ENCODE data around the gene THOP1.
"Not testable (repeated sequence)": the region's sequence is repeated elsewhere in the genome, so short reads cannot be mapped to it uniquely, and the experiment has no call there.

Gene THOP1

DNA sequence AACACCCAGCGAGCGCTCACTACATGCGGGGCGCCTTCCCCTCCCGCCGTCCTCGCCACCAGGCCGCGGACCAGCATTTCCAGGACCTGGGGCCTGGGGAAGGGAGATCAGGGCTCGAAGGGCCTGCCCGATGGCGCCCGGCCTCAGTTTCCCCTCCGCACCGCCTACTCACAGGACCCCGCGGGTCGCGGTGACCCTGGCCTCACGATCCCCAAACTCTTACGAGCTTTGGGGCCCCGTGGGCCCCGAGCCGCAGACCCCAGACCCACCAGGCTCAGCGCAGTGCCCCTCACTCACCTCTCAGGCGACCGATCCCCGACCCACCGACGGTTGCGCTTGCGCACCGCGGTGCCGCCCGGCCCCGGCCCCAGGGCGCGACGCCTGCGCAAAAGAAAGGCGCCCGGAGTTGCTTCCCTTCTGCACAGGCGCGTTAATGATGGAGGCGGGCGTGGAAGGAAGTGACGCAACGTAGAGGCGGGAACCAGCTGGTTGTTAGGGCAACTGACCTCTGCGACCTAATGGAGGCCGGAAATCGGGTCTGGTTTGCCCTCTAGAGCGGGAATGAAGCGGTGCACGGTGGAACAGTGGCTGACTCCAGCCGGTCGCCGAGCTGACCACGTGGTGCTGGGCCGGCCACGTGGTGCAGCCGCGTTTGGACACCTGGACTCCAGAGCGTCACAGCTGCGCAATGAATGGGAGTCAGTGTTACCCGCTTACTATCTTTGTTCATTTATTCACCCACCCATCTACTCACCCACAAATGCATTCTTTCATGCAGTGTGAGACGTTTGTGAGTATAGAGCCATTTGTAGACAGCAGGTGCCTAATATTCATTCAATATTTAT, 2.1 kb upstream of the THOP1 start, which contains the start of gene SGTA:
TSS of gene SGTA (minus strand) at position 338 of the 845 bp plus-strand sequence. CDS start 14,205 bp downstream, outside the sequence.
- peak; percentile 97 for DNase-seq (ENCODE audit: low read depth)

DNA sequence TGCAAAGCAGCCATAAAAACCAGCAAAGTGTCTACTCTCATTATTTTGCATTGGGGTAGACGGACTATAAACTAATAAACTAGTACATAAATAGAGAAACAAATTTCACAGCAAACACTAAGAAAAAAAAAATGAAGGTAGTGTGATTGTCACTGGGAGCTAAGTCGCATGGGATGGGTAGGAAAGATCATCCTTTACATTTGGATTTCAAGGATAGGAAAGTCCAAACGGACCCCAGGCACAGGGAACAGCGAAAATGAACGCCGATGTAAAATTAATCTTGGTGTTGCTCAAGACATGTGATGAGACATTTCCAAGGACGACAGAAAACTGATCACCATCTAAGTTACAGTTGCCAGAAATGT, 1.5 kb upstream of the THOP1 start:
- DNase-seq (ENCODE audit: low read depth): no peak

DNA sequence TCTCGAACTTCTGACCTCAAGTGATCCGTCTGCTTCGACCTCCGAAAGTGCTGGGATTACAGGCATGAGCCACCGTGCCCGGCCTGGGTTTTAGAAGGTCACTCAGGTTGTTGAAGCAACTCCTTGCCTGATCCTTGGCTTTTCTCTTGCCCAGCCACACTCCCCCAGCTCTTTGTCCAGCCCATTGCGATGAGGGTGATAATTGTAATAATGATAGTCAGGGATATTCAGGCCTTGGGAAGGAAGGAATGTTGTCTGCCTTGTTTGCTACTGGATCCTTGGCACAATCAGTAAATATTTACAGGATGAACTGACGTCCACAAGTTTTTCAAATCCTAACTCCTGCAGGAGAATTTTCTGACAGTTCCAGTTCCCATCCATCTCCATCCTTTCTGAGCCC, 1.8 kb downstream of the THOP1 start:
- DNase-seq (ENCODE audit: low read depth): no peak

DNA sequence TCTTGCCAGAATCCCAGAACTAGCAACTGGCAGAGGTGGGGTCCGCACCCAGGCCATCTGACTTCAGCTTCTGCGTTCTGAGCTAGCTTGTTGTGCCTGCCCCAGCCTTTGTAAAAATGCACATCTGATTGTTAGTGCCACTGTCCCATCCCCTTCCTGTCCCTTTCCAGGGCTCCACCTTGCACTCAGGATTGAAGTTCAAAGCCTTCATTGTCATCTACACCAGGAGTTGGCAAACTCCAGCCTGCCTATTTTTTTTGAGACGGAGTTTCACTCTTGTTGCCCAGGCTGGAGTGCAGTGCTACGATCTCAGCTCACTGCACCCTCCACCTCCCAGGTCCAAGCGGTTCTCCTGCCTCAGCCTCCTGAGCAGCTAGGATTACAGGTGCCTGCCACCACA, 2.9 kb downstream of the THOP1 start:
- no peak for DNase-seq (ENCODE audit: low read depth)

DNA sequence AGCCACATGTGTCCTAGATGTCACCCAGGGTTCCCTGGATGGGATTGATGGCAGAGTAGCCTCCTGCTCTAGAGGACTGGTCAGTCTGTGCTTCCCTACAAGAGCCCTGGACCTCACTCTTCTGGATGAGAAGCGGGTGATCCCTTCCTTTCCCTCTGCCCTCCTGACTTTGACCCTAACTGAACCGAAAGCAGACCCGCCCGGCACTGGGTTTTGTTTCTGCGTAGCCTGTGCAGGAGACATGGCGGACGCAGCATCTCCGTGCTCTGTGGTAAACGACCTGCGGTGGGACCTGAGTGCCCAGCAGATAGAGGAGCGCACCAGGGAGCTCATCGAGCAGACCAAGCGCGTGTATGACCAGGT, 4.9 kb downstream of the THOP1 start:
- no peak for DNase-seq (ENCODE audit: low read depth)

DNA sequence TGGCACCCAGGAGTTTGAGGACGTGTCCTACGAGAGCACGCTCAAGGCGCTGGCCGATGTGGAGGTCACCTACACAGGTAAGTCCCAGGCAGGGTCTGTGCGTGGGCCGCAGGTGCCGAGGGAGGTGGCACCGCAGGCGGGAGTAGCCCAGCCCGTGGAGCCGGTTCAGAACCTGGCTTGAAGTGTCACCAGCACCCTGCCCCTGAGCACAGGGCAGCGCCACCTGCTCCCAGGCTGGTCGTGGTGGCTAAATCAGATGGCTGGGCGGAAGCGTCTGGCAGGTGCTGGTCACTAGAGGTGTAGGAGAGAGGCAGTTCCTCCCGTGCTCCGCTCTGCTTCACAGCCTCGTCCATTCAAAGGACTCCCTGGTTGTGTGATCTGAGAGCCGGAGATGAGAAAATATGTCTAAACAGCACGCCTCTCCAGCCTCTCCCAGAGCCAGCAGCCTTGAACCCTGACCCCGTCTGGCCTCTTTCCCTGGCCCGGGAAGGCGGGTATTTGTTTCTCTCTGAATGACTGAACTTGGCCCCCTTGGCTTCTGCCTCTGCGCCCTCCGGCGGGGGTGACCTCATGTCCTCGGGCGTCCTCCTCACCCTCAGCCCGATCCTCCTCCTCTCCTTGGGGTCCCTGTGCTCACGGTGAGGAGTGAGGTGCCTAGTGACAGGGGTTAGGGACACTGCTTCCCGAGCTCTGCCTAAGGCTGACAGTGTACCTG, 5.4 kb downstream of the THOP1 start:
- DNase-seq (ENCODE audit: low read depth): no peak

DNA sequence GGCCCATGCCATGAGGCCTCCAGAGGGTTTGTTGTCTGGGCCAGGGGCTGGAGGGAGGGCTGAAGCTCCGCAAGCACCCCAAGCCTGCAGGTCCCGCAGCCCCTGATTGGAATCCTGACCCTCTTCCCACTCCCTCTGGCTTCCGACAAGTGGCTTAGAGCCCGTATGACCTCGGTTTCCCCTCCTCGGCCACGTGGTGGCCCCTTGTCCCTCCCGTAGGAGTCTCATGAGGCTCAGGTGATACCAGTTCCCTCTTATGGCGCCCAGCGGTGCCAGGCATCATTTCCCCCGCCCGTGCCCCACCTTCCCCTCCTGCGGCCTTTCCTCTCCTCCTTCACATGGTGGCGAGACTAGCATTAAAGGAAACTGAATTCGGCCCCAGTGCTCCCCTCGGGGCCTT, 6.1 kb downstream of the THOP1 start:
- no peak for DNase-seq (ENCODE audit: low read depth)

DNA sequence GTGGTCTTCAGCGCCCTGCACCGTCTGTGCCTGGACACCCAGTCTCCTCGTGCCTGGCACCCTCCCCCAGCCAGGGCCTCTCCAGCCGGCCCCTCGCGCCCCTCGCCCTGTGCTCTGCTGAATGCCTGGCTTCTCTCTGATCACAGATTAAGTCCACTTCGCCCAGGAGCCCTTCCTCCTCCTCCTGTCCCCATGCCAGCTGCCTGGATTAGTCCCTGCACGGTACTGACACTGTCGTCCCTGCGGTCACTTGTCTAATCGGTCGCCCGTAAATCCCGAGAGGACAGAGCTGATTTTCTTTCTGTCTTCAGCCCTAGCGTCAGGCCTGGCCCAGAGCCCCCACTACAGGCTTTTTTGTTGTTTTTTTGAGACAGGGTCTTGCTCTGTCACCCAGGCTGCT, 6.6 kb downstream of the THOP1 start:
- DNase-seq (ENCODE audit: low read depth): no peak

DNA sequence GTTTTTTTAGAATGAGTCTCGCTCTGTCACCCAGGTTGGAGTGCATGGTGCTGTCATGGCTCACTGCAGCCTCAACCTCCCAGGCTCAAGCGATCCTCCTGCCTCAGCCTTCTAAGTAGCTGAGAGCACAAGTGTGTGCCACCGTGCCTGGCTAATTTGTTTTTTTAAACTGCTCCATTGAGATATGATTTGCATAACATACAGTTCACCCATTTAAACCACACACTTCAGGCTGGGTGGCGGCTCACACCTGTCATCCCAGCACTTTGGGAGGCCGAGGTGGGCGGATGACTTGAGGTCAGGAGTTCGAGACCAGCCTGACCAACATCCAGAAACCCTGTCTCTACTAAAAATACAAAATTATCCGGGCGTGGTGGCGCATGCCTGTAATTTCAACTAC, 7.4 kb downstream of the THOP1 start:
- DNase-seq (ENCODE audit: low read depth): not testable (repeated sequence)

DNA sequence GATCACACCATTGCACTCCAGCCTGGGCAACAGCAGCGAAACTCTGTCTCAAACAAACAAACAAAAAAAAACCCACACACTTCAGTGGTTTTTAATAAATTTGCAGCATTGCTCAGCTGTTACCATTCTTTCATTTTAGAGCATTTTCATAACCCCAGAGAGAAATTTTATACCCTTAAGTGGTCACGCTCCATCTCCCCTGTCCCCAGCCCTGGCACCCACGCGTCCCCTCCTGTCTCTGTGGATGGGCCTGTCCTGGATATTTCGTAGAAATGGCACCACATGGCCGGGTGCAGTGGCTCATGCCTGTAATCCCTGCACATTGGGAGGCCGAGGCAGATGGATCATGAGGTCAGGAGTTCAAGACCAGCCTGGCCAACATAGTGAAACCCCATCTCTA, 7.8 kb downstream of the THOP1 start:
- DNase-seq (ENCODE audit: low read depth): no peak

DNA sequence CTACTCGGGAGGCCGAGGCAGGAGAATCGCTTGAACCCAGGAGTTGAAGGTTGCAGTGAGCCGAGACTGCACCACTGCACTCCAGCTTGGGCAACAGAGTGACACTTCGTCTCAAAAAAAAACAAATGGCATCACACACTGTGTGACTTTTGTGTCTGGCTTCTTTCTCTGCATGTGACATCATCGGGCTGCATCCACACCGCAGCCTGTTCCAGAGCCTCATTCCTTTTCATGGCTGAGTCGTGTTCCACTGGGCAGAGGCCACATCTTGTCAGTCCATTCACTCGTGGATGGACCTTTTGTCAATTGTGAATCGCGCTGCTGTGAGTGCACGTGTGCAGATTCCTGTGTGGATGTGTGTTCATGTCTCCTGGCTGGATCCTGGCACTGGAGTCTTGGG, 8.3 kb downstream of the THOP1 start:
- DNase-seq (ENCODE audit: low read depth): no peak

DNA sequence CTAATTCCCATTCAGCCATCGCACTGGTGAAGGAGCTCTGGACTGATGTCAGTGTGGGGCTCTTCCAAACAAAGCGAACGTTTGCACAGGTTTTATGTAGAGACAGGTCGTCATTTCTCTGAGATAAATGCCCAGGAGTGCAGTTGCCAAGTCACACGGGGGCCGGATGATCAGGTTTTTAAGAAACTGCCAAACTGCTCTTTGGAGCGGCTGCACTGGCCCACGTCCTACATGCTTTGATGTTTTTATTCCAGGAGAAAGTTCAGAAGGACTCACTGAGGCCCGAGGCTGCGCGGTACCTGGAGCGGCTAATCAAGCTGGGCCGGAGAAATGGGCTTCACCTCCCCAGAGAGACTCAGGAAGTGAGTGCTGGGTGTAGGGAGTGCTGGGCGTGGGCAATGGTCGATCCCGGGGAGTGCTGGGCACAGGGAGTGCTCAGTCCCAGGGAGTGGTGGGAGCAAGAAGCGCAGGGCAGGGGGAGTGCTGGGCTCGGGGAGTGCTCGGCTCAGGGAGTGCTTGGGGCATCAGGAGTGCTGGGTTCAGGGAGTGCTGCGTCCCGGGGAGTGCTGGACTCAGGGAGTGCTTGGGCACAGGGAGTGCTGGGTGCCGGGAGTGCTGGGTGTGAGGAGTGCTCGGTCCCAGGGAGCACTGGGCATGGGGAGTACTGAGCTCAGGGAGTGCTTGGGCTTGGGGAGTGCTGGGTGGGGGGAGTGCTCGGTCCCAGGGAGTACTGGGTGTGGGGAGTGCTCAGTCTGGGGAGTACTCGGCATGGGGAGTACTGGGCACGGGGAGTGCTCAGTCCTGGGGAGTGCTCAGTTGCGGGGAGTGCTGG, 10.7 kb downstream of the THOP1 start:
- DNase-seq (ENCODE audit: low read depth): no peak

DNA sequence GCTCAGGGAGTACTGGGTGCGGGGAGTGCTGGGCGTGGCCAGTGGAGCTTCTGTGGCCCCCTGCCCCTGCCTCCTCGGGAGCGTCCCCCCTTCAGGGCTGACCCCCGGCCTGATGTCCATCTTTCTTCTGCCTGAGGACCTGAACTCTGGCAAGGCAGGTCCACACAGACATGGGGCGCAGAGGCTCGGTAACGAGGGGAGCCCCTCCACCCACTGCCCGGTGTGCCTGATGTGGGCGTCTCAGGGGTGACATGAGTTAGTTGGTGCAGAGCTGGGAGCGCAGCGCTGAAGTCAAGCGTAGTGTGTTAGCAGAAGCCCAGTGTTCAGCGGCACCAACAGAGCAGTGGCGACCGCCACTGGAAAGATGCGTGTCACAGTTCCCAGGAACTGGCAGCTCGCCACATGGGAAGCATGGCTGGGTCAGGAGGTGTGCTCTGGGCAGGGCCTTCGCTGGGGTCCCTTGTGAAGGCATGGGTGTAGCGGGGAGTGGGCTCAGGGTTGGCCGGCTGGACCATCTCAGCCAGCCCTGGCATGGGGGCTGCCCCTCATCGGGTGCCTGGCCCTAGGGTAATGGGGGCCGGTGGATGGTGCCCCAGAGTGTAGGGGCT, 11.5 kb downstream of the THOP1 start:
- DNase-seq (ENCODE audit: low read depth): no peak

DNA sequence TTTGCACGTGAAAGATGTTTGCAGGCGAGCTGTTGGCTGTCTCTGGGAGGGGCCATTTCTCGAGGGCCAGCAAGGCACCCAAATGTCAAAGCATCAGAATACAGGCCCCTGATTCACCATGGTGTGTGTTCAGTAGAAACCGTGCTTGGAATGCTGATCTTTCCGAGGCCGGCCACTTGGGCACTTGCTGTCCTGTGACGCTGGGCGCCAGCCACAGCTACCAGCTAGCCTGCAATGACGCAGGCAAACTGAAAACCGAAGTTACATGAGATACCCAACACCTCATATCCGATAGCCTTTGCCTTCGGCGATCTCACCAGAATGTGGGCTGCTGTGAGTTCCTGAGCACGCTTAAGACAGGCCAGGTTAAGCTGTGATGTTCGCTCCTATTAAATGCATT, 12.0 kb downstream of the THOP1 start:
- DNase-seq (ENCODE audit: low read depth): no peak

DNA sequence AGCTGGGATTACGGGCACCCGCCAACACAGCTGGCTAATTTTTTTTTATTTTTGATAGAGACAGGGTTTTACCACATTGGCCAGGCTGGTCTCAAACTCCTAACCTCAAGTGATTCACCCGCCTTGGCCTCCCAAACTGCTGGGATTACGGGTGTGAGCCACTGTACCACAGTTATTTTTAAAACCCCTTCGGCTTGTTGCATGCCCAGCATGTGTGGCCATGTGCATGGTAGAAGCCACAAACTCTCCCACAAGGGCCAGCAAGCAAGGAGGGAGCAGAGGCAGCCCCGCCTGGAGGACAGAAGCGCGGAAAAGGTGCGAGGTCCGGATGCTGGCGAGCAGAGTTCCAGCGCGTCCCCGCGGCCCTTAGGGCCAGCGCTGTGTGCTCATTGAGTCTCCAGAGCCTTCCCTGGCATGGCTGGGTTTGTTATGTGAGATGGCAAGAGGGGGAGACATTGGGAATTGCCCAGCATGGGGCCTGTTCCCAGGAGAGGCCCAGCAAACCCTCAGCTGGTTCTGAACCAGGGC, 12.9 kb downstream of the THOP1 start:
- no peak for DNase-seq (ENCODE audit: low read depth)

DNA sequence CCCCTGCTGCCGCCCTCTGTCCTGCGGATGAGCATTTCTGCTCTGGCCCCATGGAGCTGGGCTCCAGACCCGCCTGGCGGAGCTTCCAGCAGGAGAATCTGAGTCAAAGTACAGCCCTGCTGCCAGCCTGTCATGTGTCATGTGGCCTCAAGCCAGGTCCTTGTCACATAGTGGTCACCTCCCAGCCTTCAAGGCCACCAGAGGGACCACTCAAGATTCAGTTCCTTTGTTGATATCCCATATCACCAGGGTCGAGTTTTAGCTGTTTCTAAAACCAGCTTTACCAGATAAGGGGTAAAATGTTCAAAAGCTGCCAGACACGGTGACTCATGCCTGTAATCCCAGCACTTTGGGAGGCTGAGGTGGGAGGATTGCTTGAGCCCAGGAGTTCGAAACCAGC, 13.4 kb downstream of the THOP1 start:
- DNase-seq (ENCODE audit: low read depth): no peak

DNA sequence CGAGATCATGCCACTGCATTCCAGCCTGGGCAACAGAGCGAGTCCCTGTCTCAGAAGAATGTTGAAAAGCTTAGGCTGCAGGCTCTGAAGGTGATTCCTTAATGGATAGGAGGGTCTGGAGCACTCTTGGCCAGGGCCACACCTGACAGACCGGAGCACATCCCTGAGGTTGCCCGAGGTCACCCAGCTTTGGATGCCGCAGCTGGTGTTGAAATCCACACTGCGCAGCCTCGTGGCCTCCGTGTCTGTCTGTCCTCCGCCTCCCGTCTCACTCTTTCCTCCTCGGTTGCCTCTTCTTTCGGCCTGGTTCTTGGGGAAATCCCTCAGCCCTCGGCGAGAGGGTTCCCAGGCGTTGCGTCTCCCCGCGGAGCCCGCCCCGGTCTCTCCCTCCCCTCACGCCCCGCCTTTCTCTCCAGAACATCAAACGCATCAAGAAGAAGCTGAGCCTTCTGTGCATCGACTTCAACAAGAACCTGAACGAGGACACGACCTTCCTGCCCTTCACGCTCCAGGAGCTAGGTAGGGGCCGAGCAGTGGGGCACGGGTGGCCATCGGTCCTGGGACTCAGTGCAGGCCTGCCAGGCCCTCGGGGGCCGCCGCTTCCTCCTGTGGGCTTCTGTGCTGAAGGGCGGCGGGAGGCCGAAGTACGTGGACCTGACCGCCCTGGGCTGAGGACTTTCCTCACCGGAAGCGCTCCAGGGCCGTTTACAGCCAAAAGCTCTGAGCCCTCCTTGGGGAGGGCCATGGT, 14.1 kb downstream of the THOP1 start:
- DNase-seq (ENCODE audit: low read depth): no peak

DNA sequence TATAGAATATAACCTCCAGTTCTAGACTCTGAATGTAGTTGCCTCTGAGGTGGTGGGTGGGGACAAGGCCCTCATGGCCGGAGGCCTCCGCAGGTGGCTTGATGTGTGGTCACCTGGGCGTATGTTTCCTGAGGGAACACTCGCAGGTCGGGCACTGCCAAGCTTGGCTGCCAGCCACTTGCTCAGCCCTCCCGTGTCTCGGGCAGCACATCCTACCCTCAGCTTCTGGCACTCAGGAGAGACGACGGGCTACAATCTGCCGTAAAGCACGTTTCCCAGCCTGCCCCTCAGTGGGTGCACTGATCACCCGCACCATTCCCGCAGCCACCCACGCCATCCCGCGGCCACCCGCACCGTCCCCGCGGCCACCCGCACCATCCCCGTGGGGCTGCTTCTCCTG, 15.2 kb downstream of the THOP1 start:
- DNase-seq (ENCODE audit: low read depth): no peak

DNA sequence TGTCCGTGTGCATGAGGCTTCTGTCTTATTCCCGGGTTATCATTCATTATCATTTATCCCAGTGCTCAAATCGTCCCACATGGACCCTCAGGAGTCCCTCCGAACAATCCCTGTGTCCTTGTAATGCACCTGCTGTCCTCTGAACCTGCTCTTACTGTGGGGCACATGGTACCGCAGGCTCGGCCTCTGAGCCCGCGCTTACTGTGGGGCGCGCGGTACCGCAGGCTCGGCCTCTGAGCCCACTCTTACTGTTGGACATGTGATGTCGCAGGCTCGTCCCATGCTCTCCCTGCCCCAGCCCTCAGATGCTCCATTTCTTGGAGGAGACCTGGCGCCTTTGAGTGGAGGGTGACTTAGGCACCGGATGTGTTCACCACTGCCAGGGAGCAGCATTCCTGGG, 17.5 kb downstream of the THOP1 start:
- no peak for DNase-seq (ENCODE audit: low read depth)

DNA sequence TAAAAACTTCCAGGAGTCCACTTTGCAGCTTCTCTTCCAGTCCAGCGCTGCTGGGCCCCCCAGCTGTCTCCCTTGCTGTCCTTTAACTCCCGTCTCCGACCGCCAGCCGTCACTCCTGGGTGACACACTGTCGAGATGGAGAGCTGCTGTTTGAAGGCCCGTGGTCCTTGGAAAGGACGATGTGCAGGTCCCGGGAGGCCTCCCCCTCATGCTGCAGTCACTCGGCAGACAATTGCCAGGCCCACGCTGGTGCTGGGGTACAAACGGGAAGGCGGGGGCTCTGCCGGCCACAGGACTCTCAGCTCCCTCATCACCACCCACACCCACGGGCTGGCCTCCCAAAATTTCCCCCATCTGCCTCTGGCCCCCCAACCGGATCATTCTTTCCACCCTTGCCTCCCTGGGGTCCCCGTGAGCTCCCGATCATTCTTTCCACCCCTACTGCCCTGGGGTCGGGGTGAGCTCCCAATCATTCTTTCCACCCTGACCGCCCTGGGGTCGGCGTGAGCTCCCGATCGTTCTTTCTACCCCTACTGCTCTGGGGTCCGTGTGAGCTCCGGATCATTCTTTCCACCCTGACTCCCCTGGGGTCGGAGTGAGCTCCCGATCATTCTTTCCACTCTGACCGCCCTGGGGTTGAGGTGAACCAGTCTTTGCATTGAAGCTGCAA, 18.3 kb downstream of the THOP1 start:
- no peak for DNase-seq (ENCODE audit: low read depth)

All from activated T-cell treated with anti-CD3 and anti-CD28 coated beads for 24 hours (primary cell).